Sigmoid colon (tissue), 7 donors: ENCODE data around the gene ADRA2B. TPM values are rescaled to one million over a fixed set of nuclear protein-coding genes. Genes with fewer than 3 reads are reported as not detected.
A peak's percentile ranks its signal among the peaks of the same experiment; 100 is the strongest.

Source experiments
- DNase-seq: peaks from one replicate; pipeline ENCODE4 v3.0.0-alpha.2; 2019
- H3K27ac ChIP-seq, 4 donors: fragments of 200-600 bp; sonication (generic); one replicate each; pipeline ENCODE4 v1.5.1; 2016 to 2019; ENCODE audit warnings: mild to moderate bottlenecking in 1 of 4
- H3K27me3 ChIP-seq, 3 donors: fragments of 200-600 bp; sonication (generic); one replicate each; pipeline ENCODE4 v1.5.1; 2019; ENCODE audit warnings: mild to moderate bottlenecking in 1 of 3
- H3K36me3 ChIP-seq, 4 donors: fragments of 200-600 bp; sonication (generic); one replicate each; pipeline ENCODE4 v1.5.1; 2016 to 2019
- H3K4me1 ChIP-seq, 4 donors: fragments of 200-600 bp; sonication (generic); one replicate each; pipeline ENCODE4 v1.5.1; 2017 to 2019
- H3K4me3 ChIP-seq, 4 donors: fragments of 200-600 bp; sonication (generic); one replicate each; pipeline ENCODE4 v1.5.1; 2017 to 2019; ENCODE audit warnings: mild to moderate bottlenecking in 2 of 4, moderate library complexity in 1 of 4
- H3K9me3 ChIP-seq, 4 donors: fragments of 200-600 bp in 3 of 4; sonication (generic) in 3 of 4; one replicate each; pipeline versions ENCODE4 v1.5.1 to v1.6.1; 2013 to 2019
- CTCF ChIP-seq, 4 experiments: fragments of 450-650 bp in 3 of 4; fragments of 200-600 bp in 1 of 4; IDR thresholded peaks; one replicate each; pipeline ENCODE4 v1.5.1; 2016 to 2019; ENCODE audit warnings: antibody characterized with exemption in 4 of 4, mild to moderate bottlenecking in 3 of 4, moderate library complexity in 2 of 4
- EP300 ChIP-seq, 4 donors: sonication (generic); formaldehyde crosslinking; IDR thresholded peaks; one replicate each; pipeline ENCODE4 v1.6.1; 2017; ENCODE audit warnings: antibody characterized with exemption in 4 of 4
- POLR2A ChIP-seq, 2 donors: fragments of 450-650 bp; IDR thresholded peaks; one replicate each; pipeline ENCODE4 v1.6.1; 2016; ENCODE audit warnings: antibody characterized with exemption in 2 of 2, mild to moderate bottlenecking in 2 of 2, moderate library complexity in 2 of 2
- POLR2AphosphoS5 ChIP-seq, 4 donors: sonication (generic); formaldehyde crosslinking; IDR thresholded peaks; one replicate each; pipeline ENCODE4 v1.6.1; 2017; ENCODE audit warnings: antibody characterized with exemption in 4 of 4
- WGBS, 2 donors: extraction: QIAGEN DNeasy Blood & Tissue Kit; methylation state at CpG; one replicate each; pipeline ENCODE4 v1.1.7; 2013; 5-methylcytosine and 5-hydroxymethylcytosine counted together
- intact Hi-C: fragments of 100-400 bp; cut with DNase I; formaldehyde crosslinking; loops from one replicate; pipeline ENCODE4 v1.15.1; 2023
- polyA plus RNA-seq, 3 donors: library from polyadenylated mRNA; stranded (reverse); fragments of 200-250 nt; gene quantifications; one replicate each; pipeline ENCODE4 v1.2.3, GENCODE V29; 2013
- total RNA-seq, 4 donors: library from RNA; depleted of rRNA; stranded (reverse); fragments of >200 nt; gene quantifications; one replicate each; pipeline ENCODE4 v1.1.0, GENCODE V29; 2016
- donor health status: healthy with polysubstance abuse.
- donor health status: Bipolar disorder and iron deficiency.
- donor health status: healthy.

ADRA2B gene
- total and polyA plus RNA-seq, 7 donors = under 0.01 to 1.4 (median 0.54) TPM; not detected in 1

GRCh38 chr2:96083989-96084857 lies 32.1 kb downstream of the ADRA2B start:
- intact Hi-C loops = no loop called here
- Histone ChIP-seq H3K27me3 (peaks cover 0 to 3% (median 0%) of the 10 kb centered on the region in 3 donors), H3K9me3 (no peaks in the 10 kb centered on the region), H3K36me3 (no peaks in the 10 kb centered on the region), H3K4me3 (no peak overlapping the region), H3K4me1 (no peaks in the 10 kb centered on the region), H3K27ac (no peak overlapping the region)
- DNase-seq = no peak
- 89 to 90% methylated on average over 22 of the region's 22 CpGs for WGBS, 2 donors
- TF ChIP-seq POLR2A (IDR thresholded peaks at IDR 0.05) (no peak), CTCF (IDR thresholded peaks at IDR 0.05) (no peak), POLR2AphosphoS5 (IDR thresholded peaks at IDR 0.05) (no peak), EP300 (IDR thresholded peaks at IDR 0.05) (no peak)

- no peaks in the 10 kb centered on the region for H3K36me3 ChIP-seq
- no peaks in the 10 kb centered on the region for H3K9me3 ChIP-seq
- H3K4me3 ChIP-seq = no peak overlapping the region
- no peaks in the 10 kb centered on the region for H3K4me1 ChIP-seq
- peak overlapping the region in 3 of 4 donors; percentile 1 to 23 (median 7) for H3K27ac ChIP-seq
- no peak for TF ChIP-seq POLR2A (IDR thresholded peaks at IDR 0.05)
- TF ChIP-seq CTCF (IDR thresholded peaks at IDR 0.05) = no peak
- no peak for TF ChIP-seq EP300 (IDR thresholded peaks at IDR 0.05)
- no peak for TF ChIP-seq POLR2AphosphoS5 (IDR thresholded peaks at IDR 0.05)
- peaks cover 0 to 3% (median 0%) of the 10 kb centered on the region in 3 donors for H3K27me3 ChIP-seq
- intact Hi-C loops = no loop called here
- WGBS, 2 donors = 81 to 87% methylated on average over 9 of the region's 9 CpGs
- no peak for DNase-seq
These were observed 33.1 kb downstream of the ADRA2B start for GRCh38 chr2:96083064-96083939.

- Histone ChIP-seq H3K27ac (peak overlapping the region in 1 of 4 donors; percentile 7), H3K4me1 (no peaks in the 10 kb centered on the region), H3K27me3 (peaks cover 0 to 3% (median 0%) of the 10 kb centered on the region in 3 donors), H3K9me3 (no peaks in the 10 kb centered on the region), H3K4me3 (no peak overlapping the region), H3K36me3 (no peaks in the 10 kb centered on the region)
- intact Hi-C loops = no loop called here
- 92 to 93% methylated on average over 14 of the region's 14 CpGs for whole genome bisulfite sequencing, 2 donors
- DNase-seq = no peak
- no peak for TF ChIP-seq POLR2A (IDR thresholded peaks at IDR 0.05)
- no peak for TF ChIP-seq POLR2AphosphoS5 (IDR thresholded peaks at IDR 0.05)
- TF ChIP-seq EP300 (IDR thresholded peaks at IDR 0.05) = no peak
- no peak for TF ChIP-seq CTCF (IDR thresholded peaks at IDR 0.05)
These were observed 33.9 kb downstream of the ADRA2B start for GRCh38 chr2:96082211-96083063.

GRCh38 chr2:96081042-96081441 lies 35.3 kb downstream of the ADRA2B start:
- H3K27ac ChIP-seq = no peak overlapping the region
- peaks cover 0 to 3% (median 0%) of the 10 kb centered on the region in 3 donors for H3K27me3 ChIP-seq
- intact Hi-C loops = no loop called here
- no peaks in the 10 kb centered on the region for H3K36me3 ChIP-seq
- H3K4me3 ChIP-seq = no peak overlapping the region
- no peak for DNase-seq
- no peaks in the 10 kb centered on the region for H3K4me1 ChIP-seq
- peaks cover 0 to 6% (median 1%) of the 10 kb centered on the region in 4 donors for H3K9me3 ChIP-seq
- TF ChIP-seq POLR2A (IDR thresholded peaks at IDR 0.05) (no peak), CTCF (IDR thresholded peaks at IDR 0.05) (no peak), EP300 (IDR thresholded peaks at IDR 0.05) (no peak), POLR2AphosphoS5 (IDR thresholded peaks at IDR 0.05) (no peak)
- 89 to 97% methylated on average over 2 of the region's 2 CpGs for WGBS, 2 donors
